ENCODE results near the gene VEGFB. TPM values are rescaled to one million over a fixed set of nuclear protein-coding genes. Genes with fewer than 3 reads are reported as not detected.
A peak's percentile ranks its signal among the peaks of the same experiment; 100 is the strongest.

VEGFB gene
- total RNA-seq, 4 donors from 2014 or later, result 20.0 to 120 (median 26.0) TPM

DNA sequence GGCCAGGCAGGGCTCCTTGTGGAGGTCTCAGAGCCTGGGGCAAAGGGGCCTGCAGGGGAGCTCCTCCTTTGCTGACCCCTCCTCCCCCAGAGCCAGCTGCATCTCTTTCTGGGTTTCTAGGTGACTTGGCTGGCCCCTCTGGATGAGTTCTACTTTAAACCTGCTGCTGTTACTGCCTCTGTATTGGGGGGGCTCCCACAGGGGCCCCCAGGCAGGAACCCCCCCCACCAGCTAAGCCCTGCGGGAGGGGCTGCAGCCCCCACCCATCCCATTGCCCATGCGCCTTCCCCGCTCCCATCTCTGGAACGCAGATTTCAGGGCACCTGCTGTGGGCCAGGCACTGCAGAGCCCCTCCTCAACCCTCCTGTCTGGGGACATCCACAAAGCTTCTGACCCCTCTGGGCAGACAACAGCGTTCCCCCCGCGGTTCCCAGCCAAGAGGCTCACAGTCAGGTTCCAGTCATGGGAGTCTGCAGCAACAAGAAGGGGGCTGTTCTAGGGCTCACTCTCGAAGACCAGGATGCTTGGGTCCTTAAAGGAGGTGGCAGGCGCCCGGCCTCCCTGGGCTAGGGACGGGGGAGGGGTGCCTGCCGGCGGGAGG lies 16.1 kb downstream of the VEGFB start:
- Histone ChIP-seq H3K27ac (peak overlapping the region; percentile 57 to 63), H3K36me3 (no peaks in the 10 kb centered on the region), H3K4me3 (peak overlapping the region; percentile 82 to 88), H3K9me3 (no peaks in the 10 kb centered on the region), H3K4me1 (peaks cover 0 to 16% of the 10 kb centered on the region in 2 donors), H3K27me3 (no peaks in the 10 kb centered on the region)
- intact Hi-C loops (cut with DNase I; ENCODE audit: low total_unique reads), result no loop called here
- DNase-seq, result no peak
- no peak for TF ChIP-seq POLR2A (IDR thresholded peaks at IDR 0.05)
- TF ChIP-seq, protein P1, sequence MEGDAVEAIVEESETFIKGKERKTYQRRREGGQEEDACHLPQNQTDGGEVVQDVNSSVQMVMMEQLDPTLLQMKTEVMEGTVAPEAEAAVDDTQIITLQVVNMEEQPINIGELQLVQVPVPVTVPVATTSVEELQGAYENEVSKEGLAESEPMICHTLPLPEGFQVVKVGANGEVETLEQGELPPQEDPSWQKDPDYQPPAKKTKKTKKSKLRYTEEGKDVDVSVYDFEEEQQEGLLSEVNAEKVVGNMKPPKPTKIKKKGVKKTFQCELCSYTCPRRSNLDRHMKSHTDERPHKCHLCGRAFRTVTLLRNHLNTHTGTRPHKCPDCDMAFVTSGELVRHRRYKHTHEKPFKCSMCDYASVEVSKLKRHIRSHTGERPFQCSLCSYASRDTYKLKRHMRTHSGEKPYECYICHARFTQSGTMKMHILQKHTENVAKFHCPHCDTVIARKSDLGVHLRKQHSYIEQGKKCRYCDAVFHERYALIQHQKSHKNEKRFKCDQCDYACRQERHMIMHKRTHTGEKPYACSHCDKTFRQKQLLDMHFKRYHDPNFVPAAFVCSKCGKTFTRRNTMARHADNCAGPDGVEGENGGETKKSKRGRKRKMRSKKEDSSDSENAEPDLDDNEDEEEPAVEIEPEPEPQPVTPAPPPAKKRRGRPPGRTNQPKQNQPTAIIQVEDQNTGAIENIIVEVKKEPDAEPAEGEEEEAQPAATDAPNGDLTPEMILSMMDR (IDR thresholded peaks at IDR 0.05), result no peak

DNA sequence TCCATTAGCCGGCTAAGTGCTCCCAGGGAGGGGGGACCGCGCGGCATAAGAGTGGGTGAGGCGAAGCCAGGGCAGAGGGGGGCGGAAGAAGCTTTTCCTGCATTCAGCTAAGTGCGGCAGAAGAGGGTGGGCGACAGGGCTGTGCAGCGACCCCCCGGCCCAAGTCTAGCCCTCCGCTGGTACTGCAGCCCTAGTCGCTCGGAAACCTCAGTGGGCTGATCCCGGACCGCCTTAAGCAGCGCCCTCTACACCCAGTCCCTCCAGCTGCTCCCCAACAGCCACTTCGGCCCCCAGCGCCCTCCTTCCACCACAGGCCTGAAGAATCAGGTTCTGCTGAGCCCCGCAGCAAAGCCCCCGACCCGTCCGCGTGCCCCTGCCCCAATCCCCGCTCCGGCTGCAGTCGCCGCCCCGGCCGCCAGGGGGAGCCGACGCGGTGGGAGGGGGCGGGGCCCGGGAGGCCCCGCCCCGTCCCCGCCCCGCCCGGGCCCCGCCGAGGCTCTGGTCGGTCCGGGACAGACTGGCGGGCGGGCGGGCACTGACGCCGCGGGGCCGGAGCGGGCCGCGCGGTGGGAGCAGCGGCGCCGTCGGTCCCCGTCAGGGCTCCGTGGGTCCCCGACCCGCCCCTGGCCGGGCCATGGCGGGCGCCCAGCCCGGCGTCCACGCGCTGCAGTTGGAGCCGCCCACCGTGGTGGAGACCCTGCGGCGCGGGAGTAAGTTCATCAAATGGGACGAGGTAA lies 16.8 kb downstream of the VEGFB start, which contains the start of gene PLCB3:
Gene PLCB3, plus strand, starts transcription at position 515 of the 737 bp plus-strand sequence. Its CDS starts 120 bp downstream, at position 635.
- Histone ChIP-seq H3K27me3 (no peaks in the 10 kb centered on the region), H3K4me1 (peaks cover 0 to 16% of the 10 kb centered on the region in 2 donors), H3K27ac (peak within 1 kb of the TSS; percentile 63 to 75), H3K9me3 (no peaks in the 10 kb centered on the region), H3K4me3 (peak within 1 kb of the TSS; percentile 82 to 88), H3K36me3 (no peaks in the 10 kb centered on the region)
- TF ChIP-seq, protein P1 (IDR thresholded peaks at IDR 0.05), result peak; percentile 70 to 95 (median 85)
- TF ChIP-seq POLR2A (IDR thresholded peaks at IDR 0.05), result peak; percentile 82
- peak in 1 of 2 donors; percentile 70 for DNase-seq
- intact Hi-C loops (cut with DNase I; ENCODE audit: low total_unique reads), result no loop called here

DNA sequence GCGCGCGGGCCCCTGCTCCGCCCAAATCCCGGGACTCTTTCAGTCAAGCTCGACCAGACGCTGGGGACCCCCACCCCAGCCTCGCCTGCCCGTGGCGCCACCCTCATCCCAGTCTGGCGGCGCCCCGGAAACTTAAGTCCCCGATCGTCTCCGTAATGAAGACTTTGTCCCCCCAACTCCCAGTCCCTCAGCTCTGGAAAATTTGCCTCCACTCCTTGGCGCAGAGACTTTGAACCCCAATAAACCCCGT lies 17.3 kb downstream of the VEGFB start:
- intact Hi-C loops (cut with DNase I; ENCODE audit: low total_unique reads), result no loop called here
- H3K36me3 ChIP-seq, result no peaks in the 10 kb centered on the region
- H3K9me3 ChIP-seq, result no peaks in the 10 kb centered on the region
- TF ChIP-seq POLR2A (IDR thresholded peaks at IDR 0.05), result no peak
- TF ChIP-seq, protein P1 (IDR thresholded peaks at IDR 0.05), result no peak
- no peak for DNase-seq
- H3K27me3 ChIP-seq, result no peaks in the 10 kb centered on the region
- H3K4me3 ChIP-seq, result peak overlapping the region; percentile 82 to 88
- H3K4me1 ChIP-seq, result peaks cover 0 to 16% of the 10 kb centered on the region in 2 donors
- H3K27ac ChIP-seq, result peak overlapping the region; percentile 63 to 75

DNA sequence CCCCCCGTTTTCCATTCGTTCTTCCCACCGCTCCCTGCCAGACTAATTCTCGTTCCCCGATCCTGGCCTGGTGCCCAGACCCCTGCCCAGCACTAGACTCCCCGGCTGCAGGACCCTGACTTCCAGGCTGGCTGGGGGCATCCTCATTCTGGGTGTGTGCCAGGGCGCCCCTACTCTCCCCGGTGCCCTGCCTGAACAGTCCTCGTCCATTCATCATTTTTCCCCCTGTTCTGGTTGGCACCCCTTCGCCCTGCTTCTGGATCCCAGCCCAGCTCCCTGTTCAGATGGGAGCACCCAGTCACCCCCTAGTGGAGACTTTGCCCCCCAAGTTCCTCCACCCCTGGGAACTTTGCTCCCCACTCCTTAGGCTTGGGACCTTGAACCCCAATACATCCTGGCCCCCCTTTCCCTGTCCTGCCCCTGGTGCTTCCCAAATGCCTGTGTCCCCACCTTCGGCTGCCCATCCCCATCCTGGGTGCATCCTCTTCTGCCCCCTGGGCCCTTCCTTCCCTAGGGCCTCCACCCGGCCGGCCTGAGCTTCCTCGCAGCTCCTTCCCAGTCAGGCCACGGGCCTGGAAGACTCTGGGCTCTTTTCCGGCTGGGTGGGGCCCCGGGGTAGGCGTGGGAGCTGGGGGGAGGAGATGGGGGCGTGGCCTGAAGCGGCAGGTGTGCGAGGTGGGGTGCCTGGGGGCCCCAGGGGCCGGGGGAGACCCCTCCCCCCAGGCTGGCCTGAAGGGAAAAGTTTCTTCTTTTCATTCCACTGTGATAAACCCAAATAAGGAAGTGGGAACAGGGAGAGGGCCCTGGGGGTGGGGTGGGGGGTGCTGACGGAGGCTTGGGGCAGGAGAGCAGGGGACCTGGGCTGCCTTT lies 17.9 kb downstream of the VEGFB start:
- intact Hi-C loops (cut with DNase I; ENCODE audit: low total_unique reads), result no loop called here
- Histone ChIP-seq H3K9me3 (no peaks in the 10 kb centered on the region), H3K27ac (peak overlapping the region; percentile 63 to 75), H3K4me3 (peak overlapping the region; percentile 82 to 88), H3K27me3 (no peaks in the 10 kb centered on the region), H3K4me1 (peaks cover 0 to 16% of the 10 kb centered on the region in 2 donors), H3K36me3 (no peaks in the 10 kb centered on the region)
- no peak for TF ChIP-seq POLR2A (IDR thresholded peaks at IDR 0.05)
- TF ChIP-seq, protein P1 (IDR thresholded peaks at IDR 0.05), result peak in 2 of 4 experiments; percentile 28 to 32
- peak; percentile 58 for DNase-seq

All from uterus (tissue), 4 donors.